GM12891 (cell line): ENCODE data around the gene RNPS1.

Experiments used
- PAX5 ChIP-seq: IDR thresholded peaks from 2 replicates; pipeline ENCODE4 v1.6.1; 2011; ENCODE audit warnings: low read length, moderate library complexity, mild to moderate bottlenecking; ENCODE audit not compliant: insufficient read depth, severe bottlenecking
- POLR2A ChIP-seq: IDR thresholded peaks from 2 replicates; pipeline ENCODE4 v1.6.1; 2011; ENCODE audit warnings: low read depth, low read length, control low read depth
- POLR2AphosphoS5 ChIP-seq: IDR thresholded peaks from 2 replicates; pipeline ENCODE4 v1.6.1; 2011; ENCODE audit warnings: low read depth, low read length, control low read depth
- POU2F2 ChIP-seq: IDR thresholded peaks from 2 replicates; pipeline ENCODE4 v1.6.1; 2011; ENCODE audit warnings: low read depth, mild to moderate bottlenecking, control low read depth, low read length, moderate library complexity
- SPI1 ChIP-seq: IDR thresholded peaks from 2 replicates; pipeline ENCODE4 v1.6.1; 2011; ENCODE audit warnings: low read depth, low read length, control low read depth
- TAF1 ChIP-seq: IDR thresholded peaks from 2 replicates; pipeline ENCODE4 v1.6.1; 2011; ENCODE audit warnings: low read depth, low read length, control low read depth

GRCh38 chr16:2244926-2245795 is 22.8 kb downstream of the RNPS1 start:
- TF ChIP-seq POLR2AphosphoS5 (no peak), POU2F2 (no peak), POLR2A (no peak), PAX5 (no peak), TAF1 (no peak), SPI1 (no peak)
